GM12878 (cell line): ENCODE measurements around the gene SCN5A. TPM values are rescaled to one million over a fixed set of nuclear protein-coding genes. Genes with fewer than 3 reads are reported as not detected.

Experiments used
- ATAC-seq: fragments of 200-7000 bp; cut with Tn5 transposase; 3 replicates; pipeline ENCODE4 v1.9.1; 2020; ENCODE audit warnings: mild to moderate bottlenecking, moderate library complexity
- BruUV-seq: library from RNA; stranded (reverse); fragments of 400-500 nt; replicated peaks from 2 replicates; lab custom pipeline; 2021; lab: Mats Ljungman, UMichigan
- CTCF ChIA-PET: fragments of 300-600 bp; sonication (Branson Sonifier 250); formaldehyde crosslinking; extraction: SDS; loops from one replicate; lab custom pipeline; 2021; ENCODE audit warnings: inconsistent platforms; lab: Yijun Ruan, JAX
- POLR2A ChIA-PET: fragments of 350-600 bp; formaldehyde crosslinking; extraction: SDS; loops from one replicate; lab custom pipeline; 2021; ENCODE audit warnings: inconsistent platforms; lab: Charles Lee
- RAD21 ChIA-PET: fragments of 300-600 bp; sonication (Branson Sonifier 250); formaldehyde crosslinking; loops from one replicate; lab custom pipeline; 2023; ENCODE audit warnings: antibody characterized with exemption; ENCODE audit not compliant: unreplicated experiment; lab: Charles Lee
- SMC1A ChIA-PET: fragments of 300-600 bp; sonication (Branson Sonifier 250); formaldehyde crosslinking; loops from one replicate; lab custom pipeline; 2023; ENCODE audit not compliant: unreplicated experiment, uncharacterized antibody; lab: Charles Lee
- DNase-seq: peaks from one replicate; pipeline ENCODE4 v3.0.0-alpha.2; 2011; ENCODE audit warnings: low read depth, low spot score
- FAIRE-seq: peaks from 3 replicates; lab custom pipeline; 2011; peaks lifted over from hg19 to GRCh38; lab: Jason Lieb, UNC
- H2AFZ ChIP-seq: 2 replicates; pipeline ENCODE4 v1.6.0; 2011; ENCODE audit warnings: low read depth, low read length, control low read depth; ENCODE audit not compliant: control insufficient read depth
- H3K27ac ChIP-seq: 2 replicates; pipeline ENCODE4 v1.5.1; 2011; ENCODE audit warnings: control low read depth; ENCODE audit not compliant: control insufficient read depth, insufficient read depth
- H3K27me3 ChIP-seq, 2 experiments: replicated peaks in 1 of 2; 2 replicates each; pipeline versions ENCODE4 v1.6.0 to v1.6.1; 2011; ENCODE audit warnings: low read length in 1 of 2; ENCODE audit not compliant: control insufficient read depth in 2 of 2, insufficient read depth in 2 of 2
- H3K36me3 ChIP-seq, 2 experiments: 2 replicates each; pipeline ENCODE4 v1.5.1; 2011; ENCODE audit warnings: low read length in 1 of 2; ENCODE audit not compliant: control insufficient read depth in 2 of 2, insufficient read depth in 2 of 2
- H3K4me1 ChIP-seq: 2 replicates; pipeline ENCODE4 v1.6.1; 2011; ENCODE audit warnings: mild to moderate bottlenecking, low read length, moderate library complexity, mixed read lengths; ENCODE audit not compliant: control insufficient read depth, insufficient read depth
- H3K4me2 ChIP-seq: 2 replicates; pipeline ENCODE4 v1.6.0; 2011; ENCODE audit warnings: control low read depth; ENCODE audit not compliant: control insufficient read depth, insufficient read depth
- H3K4me3 ChIP-seq: fragments of 200-600 bp; sonication (generic); 2 replicates; pipeline ENCODE4 v1.5.1; 2016
- H3K79me2 ChIP-seq: 2 replicates; pipeline ENCODE4 v1.6.0; 2011; ENCODE audit warnings: low read length; ENCODE audit not compliant: control insufficient read depth, insufficient read depth
- H3K9ac ChIP-seq: 2 replicates; pipeline ENCODE4 v1.8.0; 2011; ENCODE audit warnings: low read length, control low read depth, mixed read lengths; ENCODE audit not compliant: control insufficient read depth, insufficient read depth
- H3K9me3 ChIP-seq: replicated peaks from 3 replicates; pipeline ENCODE4 v1.5.1; 2011; ENCODE audit warnings: mild to moderate bottlenecking, low read length; ENCODE audit not compliant: control insufficient read depth, insufficient read depth
- H4K20me1 ChIP-seq: 2 replicates; pipeline ENCODE4 v1.6.0; 2011; ENCODE audit not compliant: control insufficient read depth, insufficient read depth
- NR2F1 ChIP-seq: fragments of 450-650 bp; conservative IDR thresholded peaks from 2 replicates; pipeline ENCODE4 v1.6.1; 2017; ENCODE audit warnings: mild to moderate bottlenecking
- WGBS: methylation state at CpG from one replicate; pipeline ENCODE4 v1.1.6; 2016; ENCODE audit warnings: low lambda C conversion rate; ENCODE audit not compliant: insufficient replicate concordance, insufficient coverage; ENCODE audit errors: missing lambda C conversion rate; 5-methylcytosine and 5-hydroxymethylcytosine counted together
- in situ Hi-C: fragments of 300-500 bp; cut with MboI; formaldehyde crosslinking; loops from 9 replicates; pipeline ENCODE4 v1.14.3; 2018; ENCODE audit warnings: mixed read lengths
- intact Hi-C: fragments of 100-400 bp; cut with micrococcal nuclease; formaldehyde crosslinking; loops from one replicate; pipeline ENCODE4 v1.14.2; 2022; ENCODE audit not compliant: unreplicated experiment
- polyA plus RNA-seq, 11 experiments: library from polyadenylated mRNA; depleted of rRNA in 4 of 11; unstranded in 6 of 11; stranded (reverse) in 5 of 11; fragments of >200 nt; fragmentation: Nextera tagmentation in 4 of 11; fragmentation: Illumina TruSeq in 1 of 11; extraction: Ambion mirVana in 4 of 11; extraction: Trizol in 1 of 11; gene quantifications; 1 replicate in 1 of 11; 2 replicates in 10 of 11; pipeline versions ENCODE4 v1.2.1 to v1.2.3, GENCODE V29; 2011 to 2016; ENCODE audit warnings: inconsistent platforms in 2 of 11, missing spikeins in 2 of 11, low read depth in 1 of 11
- total RNA-seq, 4 experiments: library from RNA; depleted of rRNA in 3 of 4; stranded (reverse); fragments of >200 nt in 3 of 4; fragmentation: Illumina TruSeq in 1 of 4; extraction: Trizol in 1 of 4; gene quantifications; 2 replicates each; pipeline versions ENCODE4 v1.2.1 to v1.2.3, GENCODE V29; 2013 to 2021
- TF ChIP-seq, protein P1 (sequence below): IDR thresholded peaks from 2 replicates; pipeline ENCODE4 v1.6.1; 2011; ENCODE audit warnings: borderline replicate concordance, low read depth, mild to moderate bottlenecking, moderate library complexity, low read length; ENCODE audit not compliant: insufficient read depth, poor library complexity, severe bottlenecking
- TF ChIP-seq, protein P2 (sequence below): fragments of 450-650 bp; IDR thresholded peaks from 2 replicates; pipeline ENCODE4 v1.6.1; 2014; ENCODE audit warnings: mild to moderate bottlenecking

SCN5A gene
- total and polyA plus RNA-seq, 10 of the 15 experiments (the other 5 are each of a cell fraction or from before 2014, with no cell fraction given), result not detected

DNA sequence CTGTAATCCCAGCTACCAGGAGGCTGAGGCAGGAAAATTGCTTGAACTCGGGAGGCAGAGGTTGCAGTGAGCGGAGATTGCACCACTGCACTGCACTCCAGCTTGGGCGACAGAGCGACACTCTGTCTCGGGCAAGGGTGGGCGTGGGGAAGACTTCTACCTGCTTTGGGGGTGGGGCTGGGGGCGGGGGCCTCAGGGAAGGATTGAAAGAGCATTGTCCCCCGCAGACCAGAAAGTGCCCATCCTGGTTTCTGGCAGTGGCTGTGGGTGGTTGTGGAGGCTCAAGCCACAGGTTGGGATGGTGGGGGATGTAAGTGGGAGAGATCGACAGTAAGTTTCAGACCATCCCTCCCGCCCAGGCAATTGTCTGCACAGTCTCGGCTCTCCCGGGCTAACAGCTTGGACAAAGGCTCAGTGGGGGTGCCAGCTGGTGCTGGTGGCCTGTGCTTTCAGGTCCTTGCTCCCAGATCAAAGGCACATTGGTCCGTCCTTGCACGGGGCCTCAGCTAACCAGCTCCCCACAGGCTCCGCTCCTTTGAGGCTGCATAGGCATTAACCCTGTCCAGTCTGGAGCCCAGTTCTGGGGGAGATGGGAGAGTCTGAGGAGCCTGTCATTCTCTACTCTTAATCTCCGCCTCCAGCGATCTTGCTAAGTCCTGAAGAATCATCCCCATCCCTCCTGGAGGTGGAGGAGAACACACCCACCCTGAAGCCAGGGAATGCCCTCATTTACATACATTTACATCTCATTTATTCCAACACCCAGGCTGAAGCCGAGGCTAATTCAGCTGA lies 8.6 kb downstream of the SCN5A start (continued):
- TF ChIP-seq, protein P1, sequence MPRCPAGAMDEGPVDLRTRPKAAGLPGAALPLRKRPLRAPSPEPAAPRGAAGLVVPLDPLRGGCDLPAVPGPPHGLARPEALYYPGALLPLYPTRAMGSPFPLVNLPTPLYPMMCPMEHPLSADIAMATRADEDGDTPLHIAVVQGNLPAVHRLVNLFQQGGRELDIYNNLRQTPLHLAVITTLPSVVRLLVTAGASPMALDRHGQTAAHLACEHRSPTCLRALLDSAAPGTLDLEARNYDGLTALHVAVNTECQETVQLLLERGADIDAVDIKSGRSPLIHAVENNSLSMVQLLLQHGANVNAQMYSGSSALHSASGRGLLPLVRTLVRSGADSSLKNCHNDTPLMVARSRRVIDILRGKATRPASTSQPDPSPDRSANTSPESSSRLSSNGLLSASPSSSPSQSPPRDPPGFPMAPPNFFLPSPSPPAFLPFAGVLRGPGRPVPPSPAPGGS, result no peak
- TF ChIP-seq, protein P2, sequence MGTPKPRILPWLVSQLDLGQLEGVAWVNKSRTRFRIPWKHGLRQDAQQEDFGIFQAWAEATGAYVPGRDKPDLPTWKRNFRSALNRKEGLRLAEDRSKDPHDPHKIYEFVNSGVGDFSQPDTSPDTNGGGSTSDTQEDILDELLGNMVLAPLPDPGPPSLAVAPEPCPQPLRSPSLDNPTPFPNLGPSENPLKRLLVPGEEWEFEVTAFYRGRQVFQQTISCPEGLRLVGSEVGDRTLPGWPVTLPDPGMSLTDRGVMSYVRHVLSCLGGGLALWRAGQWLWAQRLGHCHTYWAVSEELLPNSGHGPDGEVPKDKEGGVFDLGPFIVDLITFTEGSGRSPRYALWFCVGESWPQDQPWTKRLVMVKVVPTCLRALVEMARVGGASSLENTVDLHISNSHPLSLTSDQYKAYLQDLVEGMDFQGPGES, result no peak

DNA sequence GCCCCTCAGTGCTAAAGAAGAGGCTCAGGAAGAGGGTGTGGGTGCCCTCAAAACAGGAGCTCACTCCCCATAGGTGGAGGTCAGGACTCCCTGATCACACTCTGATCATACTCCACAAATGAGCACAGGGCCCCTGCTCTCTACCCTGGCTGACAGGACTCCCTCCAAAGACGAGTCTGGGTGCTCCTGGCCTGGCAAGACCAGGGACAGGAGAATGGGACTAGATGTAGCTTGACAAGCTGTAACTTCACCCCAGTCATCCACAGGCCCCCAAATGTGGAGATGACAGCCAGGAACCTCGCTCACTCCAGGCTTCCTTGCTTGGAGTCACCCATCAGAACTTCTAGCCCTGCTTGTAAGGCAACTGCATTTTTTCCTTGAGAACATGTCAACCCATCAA lies 11.1 kb downstream of the SCN5A start:
- ChIA-PET CTCF (no interaction called here), SMC1A (no interaction called here), POLR2A (no interaction called here), RAD21 (interaction anchor here (0.6 kb wide), 1 partner anchor 210 kb away, joined by 4 read pairs; no protein-coding TSS in a partner anchor)
- no peaks in the 10 kb centered on the region for H4K20me1 ChIP-seq
- intact Hi-C loops, result no loop called here
- no peaks in the 10 kb centered on the region for H3K4me1 ChIP-seq
- WGBS, result 0% methylated on average over 2 of the region's 2 CpGs
- no TSS peak for BruUV-seq
- no peak overlapping the region for H3K9ac ChIP-seq
- H3K9me3 ChIP-seq, result no peaks in the 10 kb centered on the region
- H3K79me2 ChIP-seq, result no peaks in the 10 kb centered on the region
- no peak overlapping the region for H3K4me2 ChIP-seq
- no peak overlapping the region for H3K27ac ChIP-seq
- DNase-seq (no peak), FAIRE-seq (no peak), ATAC-seq (no peak)
- TF ChIP-seq NR2F1, result no peak
- peaks cover 0 to 2% of the 10 kb centered on the region in 2 experiments; a peak in 2 of 4 replicates for H3K27me3 ChIP-seq
- in situ Hi-C loops, result no loop called here
- H2AFZ ChIP-seq, result no peak overlapping the region
- no peak overlapping the region for H3K4me3 ChIP-seq
- H3K36me3 ChIP-seq, result no peaks in the 10 kb centered on the region
